Stimulated activated CD8-positive, alpha-beta memory T cell treated with anti-CD3 and anti-CD28 coated beads, Interleukin-12 subunit alpha, Interleukin-12 subunit beta, amount 100 ng/mL, for 1 hour (primary cell): Measurements from ENCODE around the gene RABGAP1L.
"Not testable (repeated sequence)": the region's sequence is repeated elsewhere in the genome, so short reads cannot be mapped to it uniquely, and the experiment has no call there.

Source experiments
- DNase-seq: peaks from one replicate; pipeline ENCODE4 v3.0.0-alpha.2; 2020; ENCODE audit warnings: low read depth

Gene RABGAP1L

GRCh38 chr1:174243451-174244000 is 84.2 kb downstream of the RABGAP1L start:
- DNase-seq = no peak

GRCh38 chr1:174244017-174244416 is 84.7 kb downstream of the RABGAP1L start:
- DNase-seq = no peak

- DNase-seq = no peak
These were observed 88.2 kb downstream of the RABGAP1L start for GRCh38 chr1:174247472-174247871.

- DNase-seq = no peak
These were observed 88.7 kb downstream of the RABGAP1L start for GRCh38 chr1:174248041-174248440.

- not testable (repeated sequence) for DNase-seq
These were observed 97.1 kb downstream of the RABGAP1L start for GRCh38 chr1:174256386-174256785.

- DNase-seq = peak; percentile 16
These were observed 98.8 kb downstream of the RABGAP1L start for GRCh38 chr1:174258148-174258550.

- no peak for DNase-seq
These were observed 103.3 kb downstream of the RABGAP1L start for GRCh38 chr1:174262349-174263241.

GRCh38 chr1:174265282-174265681 is 106.0 kb downstream of the RABGAP1L start:
- DNase-seq = no peak

GRCh38 chr1:174266476-174266875 is 107.2 kb downstream of the RABGAP1L start:
- no peak for DNase-seq

- DNase-seq = no peak
These were observed 107.8 kb downstream of the RABGAP1L start for GRCh38 chr1:174266991-174267612.

- no peak for DNase-seq
These were observed 110.8 kb downstream of the RABGAP1L start for GRCh38 chr1:174269989-174270651.

- DNase-seq = no peak
These were observed 113.9 kb downstream of the RABGAP1L start for GRCh38 chr1:174273190-174273589.

GRCh38 chr1:174273776-174274175 is 114.5 kb downstream of the RABGAP1L start:
- no peak for DNase-seq

GRCh38 chr1:174274452-174274851 is 115.1 kb downstream of the RABGAP1L start:
- DNase-seq = no peak

GRCh38 chr1:174274884-174275283 is 115.6 kb downstream of the RABGAP1L start:
- no peak for DNase-seq

- no peak for DNase-seq
These were observed 116.8 kb downstream of the RABGAP1L start for GRCh38 chr1:174276087-174276486.

GRCh38 chr1:174284052-174284451 is 124.7 kb downstream of the RABGAP1L start:
- DNase-seq = no peak

GRCh38 chr1:174286042-174286441 is 126.7 kb downstream of the RABGAP1L start:
- no peak for DNase-seq

- DNase-seq = no peak
These were observed 130.5 kb downstream of the RABGAP1L start for GRCh38 chr1:174289644-174290310.

GRCh38 chr1:174291059-174291458 is 131.7 kb downstream of the RABGAP1L start:
- no peak for DNase-seq

GRCh38 chr1:174296309-174296708 is 137.0 kb downstream of the RABGAP1L start:
- DNase-seq = no peak

GRCh38 chr1:174297351-174297750 is 138.0 kb downstream of the RABGAP1L start:
- no peak for DNase-seq
